ENCODE measurements around the gene VCP.

Gene VCP

GRCh38 chr9:35103660-35104191, 31.3 kb upstream of the VCP start:
- DNase-seq (ENCODE audit: low spot score): no peak

GRCh38 chr9:35102769-35103659, 30.6 kb upstream of the VCP start, which contains the start of gene STOML2:
STOML2 (minus strand) TSS chr9:35103131; CDS start chr9:35103094, 37 bp downstream.
- peak; percentile 97 for DNase-seq (ENCODE audit: low spot score)

GRCh38 chr9:35102465-35102768, 30.0 kb upstream of the VCP start:
- DNase-seq (ENCODE audit: low spot score): peak; percentile 17

GRCh38 chr9:35097573-35097972, 25.1 kb upstream of the VCP start:
- no peak for DNase-seq (ENCODE audit: low spot score)

- DNase-seq (ENCODE audit: low spot score): peak; percentile 90
These were observed 23.8 kb upstream of the VCP start, which contains the start of gene PIGO for GRCh38 chr9:35096035-35096849. PIGO (minus strand) TSS chr9:35096591; CDS start chr9:35095565, 1,026 bp downstream.

GRCh38 chr9:35091536-35091935, 19.1 kb upstream of the VCP start:
- no peak for DNase-seq (ENCODE audit: low spot score)

- no peak for DNase-seq (ENCODE audit: low spot score)
These were observed 17.0 kb upstream of the VCP start for GRCh38 chr9:35089434-35089833.

- DNase-seq (ENCODE audit: low spot score): no peak
These were observed 12.7 kb upstream of the VCP start for GRCh38 chr9:35085078-35085477.

GRCh38 chr9:35079426-35080341, 7.3 kb upstream of the VCP start, which contains the start of gene FANCG:
FANCG (minus strand) TSS chr9:35079942; CDS start chr9:35079524, 418 bp downstream.
- DNase-seq (ENCODE audit: low spot score): peak; percentile 93

GRCh38 chr9:35079041-35079425, 6.6 kb upstream of the VCP start:
- DNase-seq (ENCODE audit: low spot score): no peak

GRCh38 chr9:35078066-35078465, 5.6 kb upstream of the VCP start:
- no peak for DNase-seq (ENCODE audit: low spot score)

- DNase-seq (ENCODE audit: low spot score): no peak
These were observed 4.4 kb upstream of the VCP start for GRCh38 chr9:35076848-35077247.

GRCh38 chr9:35075358-35075757, 2.9 kb upstream of the VCP start:
- no peak for DNase-seq (ENCODE audit: low spot score)

GRCh38 chr9:35074791-35075190, 2.4 kb upstream of the VCP start:
- DNase-seq (ENCODE audit: low spot score): no peak

- DNase-seq (ENCODE audit: low spot score): no peak
These were observed 1.7 kb upstream of the VCP start for GRCh38 chr9:35074141-35074540.

- DNase-seq (ENCODE audit: low spot score): no peak
These were observed 821 bp upstream of the VCP start for GRCh38 chr9:35073279-35073612.

GRCh38 chr9:35071814-35072460, 488 bp downstream of the VCP start:
- peak; percentile 87 for DNase-seq (ENCODE audit: low spot score)

- peak; percentile 75 for DNase-seq (ENCODE audit: low spot score)
These were observed 1.3 kb downstream of the VCP start for GRCh38 chr9:35070823-35071813.

GRCh38 chr9:35069020-35069419, 3.4 kb downstream of the VCP start:
- no peak for DNase-seq (ENCODE audit: low spot score)

GRCh38 chr9:35067056-35067455, 5.4 kb downstream of the VCP start:
- no peak for DNase-seq (ENCODE audit: low spot score)
